Dendritic cell treated with granulocyte-macrophage colony-stimulating factor and Interleukin-4, amounts not matched to agents 40 ng/mL and 50 ng/mL, for 4 days (primary cell): ENCODE measurements around the gene EIF5A2.
"Not testable (repeated sequence)": the region's sequence is repeated elsewhere in the genome, so short reads cannot be mapped to it uniquely, and the experiment has no call there.

Experiments used
- H3K27ac Mint-ChIP-seq: one replicate; pipeline ENCODE4 v1.8.0; 2022; ENCODE audit warnings: mild to moderate bottlenecking, mixed read lengths
- H3K27me3 Mint-ChIP-seq: one replicate; pipeline ENCODE4 v1.8.0; 2022; ENCODE audit warnings: mild to moderate bottlenecking, mixed read lengths
- H3K36me3 Mint-ChIP-seq: one replicate; pipeline ENCODE4 v1.8.0; 2022; ENCODE audit warnings: low read depth, mixed read lengths
- H3K4me1 Mint-ChIP-seq: one replicate; pipeline ENCODE4 v1.8.0; 2022; ENCODE audit warnings: low read depth, mixed read lengths
- H3K4me3 Mint-ChIP-seq: one replicate; pipeline ENCODE4 v1.8.0; 2022; ENCODE audit warnings: mild to moderate bottlenecking, moderate library complexity, mixed read lengths
- H3K9me3 Mint-ChIP-seq: one replicate; pipeline ENCODE4 v1.8.0; 2022; ENCODE audit warnings: mixed read lengths
- intact Hi-C: fragments of 100-400 bp; cut with micrococcal nuclease; formaldehyde crosslinking; loops from one replicate; pipeline ENCODE4 v1.15.0; 2022

The EIF5A2 gene

DNA sequence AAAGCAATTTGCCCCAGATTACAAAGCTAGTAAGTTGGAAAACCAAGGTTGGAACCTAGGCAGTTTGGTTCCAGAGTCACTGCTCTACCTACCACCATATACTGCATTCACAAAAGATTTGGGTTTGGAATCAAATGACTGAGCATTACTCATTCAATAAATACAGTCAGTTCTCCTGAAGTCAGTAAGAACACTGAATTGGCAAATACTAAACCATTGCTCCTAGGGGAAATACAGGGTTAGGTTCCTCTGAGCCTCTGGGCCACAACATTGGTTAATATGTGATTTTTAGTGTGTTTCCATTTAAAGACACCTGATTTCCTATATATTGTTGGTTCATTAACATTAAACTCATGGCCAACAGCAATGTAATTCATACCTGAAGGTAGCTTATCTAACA, 2.1 kb upstream of the EIF5A2 start:
- peaks cover 39% of the 10 kb centered on the region for H3K27me3 Mint-ChIP-seq
- H3K27ac Mint-ChIP-seq = no peak overlapping the region
- H3K4me3 Mint-ChIP-seq = no peak overlapping the region
- H3K9me3 Mint-ChIP-seq = peaks cover 18% of the 10 kb centered on the region
- H3K4me1 Mint-ChIP-seq = peaks cover 5% of the 10 kb centered on the region
- intact Hi-C loops = no loop called here
- peaks cover 6% of the 10 kb centered on the region for H3K36me3 Mint-ChIP-seq

DNA sequence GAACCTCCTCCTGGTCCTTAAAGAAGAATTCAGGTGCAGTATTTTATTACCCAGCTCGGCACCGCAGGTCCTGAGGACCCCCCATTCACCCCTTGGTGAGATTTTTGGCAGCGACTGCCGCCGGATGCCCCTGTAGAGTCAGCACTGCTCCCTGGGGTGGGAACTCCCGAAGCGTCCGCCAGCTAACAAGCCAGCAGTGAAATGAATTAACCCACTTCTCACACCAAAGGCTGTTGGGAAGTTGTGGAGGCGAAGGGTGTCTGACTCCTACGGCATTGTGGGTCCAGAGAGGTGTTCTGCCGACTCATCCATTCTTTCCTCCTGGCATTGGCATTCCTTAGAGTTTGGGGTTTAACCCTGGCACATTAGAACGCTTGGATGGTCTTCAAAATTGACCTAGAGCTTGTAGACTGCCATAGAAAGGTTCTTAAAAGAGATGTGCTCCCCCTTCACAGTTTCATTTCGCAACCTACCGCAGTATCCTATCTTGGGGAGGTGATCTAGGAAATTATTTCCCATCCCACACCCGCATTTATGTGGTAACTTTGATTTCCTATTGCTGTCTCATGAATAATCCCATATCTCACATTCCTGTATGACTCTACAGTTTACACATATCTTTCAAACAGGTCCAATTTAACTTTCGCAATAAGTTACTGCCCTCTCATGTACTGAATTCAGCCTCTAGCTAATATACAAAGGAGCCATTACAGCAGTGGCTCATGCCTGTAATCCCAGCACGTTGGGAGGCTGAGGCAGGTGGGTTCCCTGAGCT, 879 bp upstream of the EIF5A2 start:
- Mint-ChIP-seq H3K4me3 (no peak overlapping the region), H3K27ac (no peak overlapping the region), H3K4me1 (peaks cover 5% of the 10 kb centered on the region), H3K27me3 (peaks cover 36% of the 10 kb centered on the region), H3K36me3 (peaks cover 6% of the 10 kb centered on the region), H3K9me3 (peaks cover 18% of the 10 kb centered on the region)
- intact Hi-C loops = loop anchor here (5.0 kb wide), 1 partner anchor 42 kb away; no protein-coding TSS in a partner anchor

- intact Hi-C loops = loop anchor here (5.0 kb wide), 1 partner anchor 40 kb away; no protein-coding TSS in a partner anchor
- Mint-ChIP-seq H3K9me3 (peaks cover 18% of the 10 kb centered on the region), H3K27ac (peak overlapping the region; percentile 85), H3K27me3 (peaks cover 36% of the 10 kb centered on the region), H3K36me3 (peaks cover 6% of the 10 kb centered on the region), H3K4me3 (peak overlapping the region; percentile 98), H3K4me1 (peaks cover 5% of the 10 kb centered on the region)
Measured at GRCh38 chr3:170907637-170908234, 701 bp downstream of the EIF5A2 start.

- Mint-ChIP-seq H3K4me1 (peaks cover 5% of the 10 kb centered on the region), H3K4me3 (no peak overlapping the region), H3K9me3 (peaks cover 18% of the 10 kb centered on the region), H3K27me3 (peaks cover 32% of the 10 kb centered on the region), H3K36me3 (peaks cover 6% of the 10 kb centered on the region), H3K27ac (no peak overlapping the region)
- intact Hi-C loops = loop anchor here (5.0 kb wide), 1 partner anchor 39 kb away; no protein-coding TSS in a partner anchor
Measured at GRCh38 chr3:170905862-170906261, 2.6 kb downstream of the EIF5A2 start.

DNA sequence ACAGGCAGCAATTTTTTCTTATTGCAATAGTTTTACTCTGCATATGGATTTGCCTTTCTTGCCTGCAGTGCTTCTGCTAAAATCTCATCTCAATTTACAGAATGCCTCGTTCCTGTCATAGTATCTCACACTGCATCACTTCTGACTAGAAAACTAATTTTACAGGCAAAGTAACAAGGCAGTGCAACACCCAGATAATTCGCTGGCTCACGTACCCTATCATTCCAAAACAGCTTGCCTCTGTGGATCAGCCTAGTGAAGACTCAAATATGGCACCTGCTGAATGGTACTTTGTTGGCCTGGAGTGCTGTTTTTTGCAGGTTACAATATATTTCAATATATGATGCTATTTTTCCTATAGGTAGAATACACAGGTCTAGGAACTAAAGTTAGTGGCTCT, 5.3 kb downstream of the EIF5A2 start:
- peaks cover 14% of the 10 kb centered on the region for H3K27me3 Mint-ChIP-seq
- no peaks in the 10 kb centered on the region for H3K9me3 Mint-ChIP-seq
- no peak overlapping the region for H3K4me3 Mint-ChIP-seq
- no peak overlapping the region for H3K27ac Mint-ChIP-seq
- H3K4me1 Mint-ChIP-seq = peaks cover under 1% of the 10 kb centered on the region
- H3K36me3 Mint-ChIP-seq = peaks cover under 1% of the 10 kb centered on the region
- intact Hi-C loops = no loop called here

- Mint-ChIP-seq H3K4me3 (no peak overlapping the region), H3K27ac (no peak overlapping the region), H3K36me3 (no peaks in the 10 kb centered on the region), H3K27me3 (no peaks in the 10 kb centered on the region), H3K9me3 (no peaks in the 10 kb centered on the region), H3K4me1 (no peaks in the 10 kb centered on the region)
- intact Hi-C loops = no loop called here
Measured at GRCh38 chr3:170899455-170899854, 9.0 kb downstream of the EIF5A2 start.

- H3K27me3 Mint-ChIP-seq = no peaks in the 10 kb centered on the region
- H3K9me3 Mint-ChIP-seq = no peaks in the 10 kb centered on the region
- H3K4me1 Mint-ChIP-seq = no peaks in the 10 kb centered on the region
- intact Hi-C loops = no loop called here
- H3K36me3 Mint-ChIP-seq = no peaks in the 10 kb centered on the region
- no peak overlapping the region for H3K4me3 Mint-ChIP-seq
- no peak overlapping the region for H3K27ac Mint-ChIP-seq
Measured at GRCh38 chr3:170897978-170898377, 10.5 kb downstream of the EIF5A2 start.

DNA sequence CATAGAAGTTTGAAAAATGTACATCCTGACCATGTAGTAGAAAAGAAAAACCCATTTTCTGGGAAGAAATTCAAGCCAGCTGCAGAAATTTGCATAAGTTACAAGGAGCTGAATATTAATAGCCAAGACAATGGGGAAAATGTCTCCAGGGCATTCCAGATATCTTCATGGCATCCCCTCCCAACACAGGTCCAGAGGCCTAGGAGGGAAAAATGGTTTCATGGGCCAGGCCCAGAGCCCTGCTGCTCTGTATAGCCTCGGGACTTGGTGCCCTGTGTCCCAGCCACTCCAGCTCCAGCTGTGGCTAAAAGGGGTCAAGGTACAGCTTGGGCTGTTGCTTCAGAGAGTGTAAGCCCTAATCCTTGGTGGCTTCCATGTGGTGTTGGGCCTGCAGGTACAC, 11.2 kb downstream of the EIF5A2 start:
- H3K27me3 Mint-ChIP-seq, H3K4me1 Mint-ChIP-seq, intact Hi-C loops, H3K4me3 Mint-ChIP-seq, H3K9me3 Mint-ChIP-seq, H3K27ac Mint-ChIP-seq, H3K36me3 Mint-ChIP-seq: not testable (repeated sequence)

DNA sequence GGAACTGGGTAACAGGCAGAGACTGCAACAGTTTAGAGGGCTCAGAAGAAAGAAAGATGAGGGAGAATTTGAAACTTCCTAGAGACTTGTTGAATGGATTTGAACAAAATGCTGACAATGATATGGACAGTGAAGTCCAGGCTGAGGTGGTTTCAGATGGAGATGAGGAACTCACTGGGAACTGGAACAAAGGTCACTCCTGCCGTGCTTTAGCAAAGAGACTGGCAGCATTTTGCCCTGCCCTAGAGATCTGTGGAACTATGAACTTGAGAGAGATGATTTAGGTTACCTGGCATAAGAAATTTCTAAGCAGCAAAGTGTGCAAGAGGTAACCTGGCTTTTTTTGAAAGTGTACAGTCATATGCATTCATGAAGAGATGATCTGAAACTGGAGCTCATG, 11.7 kb downstream of the EIF5A2 start:
- no peaks in the 10 kb centered on the region for H3K27me3 Mint-ChIP-seq
- no peaks in the 10 kb centered on the region for H3K36me3 Mint-ChIP-seq
- no peak overlapping the region for H3K4me3 Mint-ChIP-seq

DNA sequence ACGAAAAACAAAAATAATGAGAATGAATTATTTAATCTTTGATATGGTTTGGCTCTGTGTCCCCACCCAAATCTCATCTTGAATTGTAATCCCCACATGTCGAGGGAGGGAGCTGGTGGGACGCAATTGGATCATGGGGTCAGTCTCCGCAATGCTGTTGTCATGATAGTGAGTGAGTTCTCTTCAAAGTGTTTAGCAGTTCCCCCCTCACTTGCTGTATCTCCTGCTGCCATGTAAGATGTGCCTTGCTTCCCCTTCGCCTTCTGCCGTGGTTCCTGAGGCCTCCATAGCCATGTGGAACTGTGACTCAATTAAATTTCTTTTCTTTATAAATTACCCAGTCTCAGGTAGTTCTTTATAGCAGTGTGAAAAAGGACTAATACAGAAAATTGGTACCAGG, 12.1 kb downstream of the EIF5A2 start:
- not testable (repeated sequence) for H3K27ac Mint-ChIP-seq

More for the DNA sequence above, 11.7 kb downstream of the EIF5A2 start:
- Mint-ChIP-seq H3K4me1 (no peaks in the 10 kb centered on the region), H3K9me3 (no peaks in the 10 kb centered on the region), H3K27ac (no peak overlapping the region)
- intact Hi-C loops = no loop called here

DNA sequence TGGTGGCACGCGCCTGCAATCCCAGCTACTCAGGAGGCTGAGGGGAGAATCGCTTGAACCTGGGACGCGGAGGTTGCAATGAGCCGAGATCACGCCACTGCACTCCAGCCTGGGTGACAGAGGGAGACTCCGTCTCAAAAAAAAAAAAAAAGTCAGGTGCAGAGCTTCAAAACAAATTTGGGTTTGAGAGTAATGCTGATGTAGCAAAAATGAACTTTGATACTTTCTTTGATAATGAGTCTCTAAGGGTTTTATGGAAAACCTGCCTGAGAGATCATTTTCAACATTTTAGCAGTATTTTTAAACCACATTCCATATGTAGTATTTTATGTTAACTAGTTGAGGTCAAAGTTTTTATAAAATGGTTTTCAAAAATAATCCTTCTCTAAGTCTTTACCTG, 14.5 kb downstream of the EIF5A2 start:
- Mint-ChIP-seq H3K9me3 (no peaks in the 10 kb centered on the region), H3K27me3 (no peaks in the 10 kb centered on the region), H3K4me3 (no peak overlapping the region), H3K4me1 (no peaks in the 10 kb centered on the region), H3K27ac (no peak overlapping the region), H3K36me3 (no peaks in the 10 kb centered on the region)
- intact Hi-C loops = no loop called here

More for the DNA sequence above, 12.1 kb downstream of the EIF5A2 start:
- intact Hi-C loops, H3K27me3 Mint-ChIP-seq, H3K4me1 Mint-ChIP-seq, H3K9me3 Mint-ChIP-seq, H3K36me3 Mint-ChIP-seq, H3K4me3 Mint-ChIP-seq: not testable (repeated sequence)

DNA sequence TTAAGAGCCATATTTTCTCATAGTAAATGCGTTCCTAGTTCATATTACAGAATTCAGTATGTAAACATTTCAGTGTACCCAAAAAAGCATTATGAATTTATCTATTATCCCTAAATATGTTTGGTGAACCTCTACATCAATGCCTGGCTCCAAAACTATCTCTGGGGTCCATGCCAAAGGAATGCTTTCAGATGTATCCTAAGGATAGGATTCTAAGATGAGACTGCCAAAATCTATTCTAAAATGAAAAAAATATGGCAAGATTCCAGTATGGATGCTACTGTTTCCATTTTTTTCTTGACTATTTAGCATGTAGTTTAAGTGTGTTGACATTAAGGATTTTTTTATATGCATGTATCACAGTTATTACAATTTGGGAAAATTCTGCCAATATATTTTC, 18.8 kb downstream of the EIF5A2 start:
- no peak overlapping the region for H3K27ac Mint-ChIP-seq
- intact Hi-C loops = no loop called here
- H3K27me3 Mint-ChIP-seq = no peaks in the 10 kb centered on the region
- H3K4me3 Mint-ChIP-seq = no peak overlapping the region
- H3K36me3 Mint-ChIP-seq = no peaks in the 10 kb centered on the region
- H3K4me1 Mint-ChIP-seq = no peaks in the 10 kb centered on the region
- no peaks in the 10 kb centered on the region for H3K9me3 Mint-ChIP-seq

DNA sequence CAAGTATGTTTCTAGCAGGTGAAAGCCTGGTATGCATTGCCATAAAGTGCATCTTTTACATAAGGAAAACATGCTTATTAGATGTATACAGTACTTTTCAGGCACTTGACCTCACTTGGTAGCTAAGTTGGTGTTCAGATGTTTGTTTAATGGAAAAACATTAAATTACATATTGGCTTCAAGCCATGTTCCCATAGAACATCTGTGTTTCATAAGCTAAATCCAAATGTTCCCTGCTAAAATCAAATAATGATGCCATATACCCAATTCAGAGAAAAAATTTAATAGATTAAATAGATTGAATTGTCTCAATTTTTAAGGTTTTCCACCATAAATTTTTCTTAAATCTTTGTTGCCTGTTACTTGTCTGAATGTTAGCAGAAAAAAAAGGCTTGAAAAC, 19.3 kb downstream of the EIF5A2 start:
- H3K27ac Mint-ChIP-seq = no peak overlapping the region
- no peaks in the 10 kb centered on the region for H3K9me3 Mint-ChIP-seq
- no peaks in the 10 kb centered on the region for H3K4me1 Mint-ChIP-seq
- H3K27me3 Mint-ChIP-seq = no peaks in the 10 kb centered on the region
- no peak overlapping the region for H3K4me3 Mint-ChIP-seq
- no peaks in the 10 kb centered on the region for H3K36me3 Mint-ChIP-seq
- intact Hi-C loops = no loop called here

GRCh38 chr3:170884109-170884930, 24.1 kb downstream of the EIF5A2 start:
- H3K36me3 Mint-ChIP-seq, H3K27ac Mint-ChIP-seq, H3K4me1 Mint-ChIP-seq, H3K9me3 Mint-ChIP-seq, H3K4me3 Mint-ChIP-seq, intact Hi-C loops, H3K27me3 Mint-ChIP-seq: not testable (repeated sequence)
